HG03108 (cell line): ENCODE data around the gene ENC1.

Experiments
- ATAC-seq: cut with Tn5 transposase; IDR thresholded peaks from one replicate; pipeline ENCODE4 v1.9.1; 2021; ENCODE audit warnings: moderate library complexity; ENCODE audit not compliant: unreplicated experiment

ENC1 gene

DNA sequence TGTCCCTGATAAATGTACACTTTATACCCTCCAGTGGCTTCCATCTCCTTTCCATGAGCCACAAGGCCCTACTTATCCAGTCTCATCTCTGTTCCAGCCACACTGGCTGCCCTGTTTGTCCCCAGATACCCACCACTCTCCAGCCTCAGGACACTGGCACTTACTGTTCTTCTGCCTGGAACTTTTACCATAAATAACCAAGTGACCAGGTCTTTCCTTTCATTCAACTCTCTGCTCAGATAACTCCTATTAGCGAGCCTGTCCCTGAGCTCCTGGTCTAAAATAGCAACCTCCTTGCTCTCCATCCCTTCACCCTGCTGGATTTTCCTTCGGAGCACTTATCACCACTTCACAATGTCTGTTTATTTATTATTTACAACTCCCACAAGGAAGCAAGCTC lies 16.6 kb upstream of the ENC1 start:
- no peak for ATAC-seq

GRCh38 chr5:74655716-74656115 lies 15.2 kb upstream of the ENC1 start:
- no peak for ATAC-seq

DNA sequence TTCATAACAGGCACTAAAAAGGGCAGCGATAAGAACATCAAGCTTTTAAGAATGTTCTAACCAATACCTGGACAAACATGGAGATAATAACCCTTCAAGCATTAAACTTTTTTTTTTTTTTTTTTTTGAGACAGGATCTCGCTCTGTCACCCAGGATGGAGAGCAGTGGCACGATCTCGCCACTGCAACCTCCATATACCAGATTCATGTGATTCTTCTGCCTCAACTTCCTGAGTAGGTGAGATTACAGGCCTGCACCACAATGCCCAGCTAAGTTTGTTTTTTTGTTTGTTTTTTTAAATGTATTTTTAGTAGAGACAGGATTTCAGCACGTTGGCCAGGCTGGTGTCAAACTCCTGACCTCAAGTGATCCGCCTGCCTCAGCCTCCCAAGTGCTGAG lies 14.7 kb upstream of the ENC1 start:
- ATAC-seq = no peak

DNA sequence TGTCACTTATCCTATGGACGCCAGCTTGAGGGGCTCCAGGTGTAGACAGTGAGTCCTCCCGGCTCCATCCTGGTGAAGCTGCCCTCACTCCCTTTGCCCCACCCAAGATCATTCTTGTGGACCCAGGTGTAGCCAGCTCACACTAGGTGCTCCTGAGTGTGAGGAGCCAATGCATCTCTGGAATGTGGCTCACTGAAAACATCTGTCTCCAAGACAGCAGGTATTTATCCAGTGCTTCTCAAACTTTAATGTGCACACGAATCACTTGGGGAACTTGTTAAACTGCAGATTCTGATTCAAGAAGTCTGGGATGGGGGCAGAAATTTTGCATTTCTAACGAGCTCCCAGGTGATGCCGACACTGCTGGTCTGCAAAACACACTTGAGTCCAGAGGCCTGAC lies 13.5 kb upstream of the ENC1 start:
- no peak for ATAC-seq

DNA sequence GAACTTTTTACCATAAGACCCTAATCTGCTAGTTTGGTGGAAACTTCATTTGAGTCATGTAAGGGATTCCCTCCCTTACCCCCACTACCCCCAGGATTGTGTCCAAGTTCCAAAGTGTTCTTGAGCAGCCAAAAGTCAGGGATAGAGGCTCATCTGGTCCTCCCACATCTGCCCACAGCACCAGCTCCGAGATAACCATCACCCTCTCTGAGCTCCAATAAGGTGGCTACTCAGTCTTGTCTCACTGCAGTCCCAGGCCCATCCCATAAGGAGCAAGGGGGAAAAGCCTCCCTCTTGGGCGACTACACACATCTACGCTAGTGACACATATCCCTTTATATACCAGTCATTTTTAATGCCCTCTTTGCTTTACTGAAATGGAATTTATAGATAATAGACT lies 12.0 kb upstream of the ENC1 start:
- ATAC-seq = no peak

DNA sequence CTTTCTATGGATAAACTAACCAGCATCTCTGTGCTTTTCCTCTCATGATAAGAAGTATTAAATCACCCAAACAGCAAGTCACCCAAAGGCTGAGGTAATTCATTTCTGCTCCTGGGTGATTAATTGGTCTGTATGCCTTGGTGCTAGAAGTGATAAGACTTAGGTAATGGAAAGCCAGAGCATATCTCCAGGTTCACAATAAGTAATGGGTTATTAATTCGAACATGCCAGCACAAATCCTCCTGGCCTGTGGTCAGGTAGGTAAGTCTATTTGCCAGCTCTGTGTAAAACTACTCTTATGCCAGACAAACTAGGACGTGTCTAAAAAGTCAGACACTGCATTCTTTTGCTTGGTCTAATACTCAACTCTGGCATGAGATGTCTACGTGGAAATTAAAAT lies 11.2 kb upstream of the ENC1 start:
- ATAC-seq = no peak

DNA sequence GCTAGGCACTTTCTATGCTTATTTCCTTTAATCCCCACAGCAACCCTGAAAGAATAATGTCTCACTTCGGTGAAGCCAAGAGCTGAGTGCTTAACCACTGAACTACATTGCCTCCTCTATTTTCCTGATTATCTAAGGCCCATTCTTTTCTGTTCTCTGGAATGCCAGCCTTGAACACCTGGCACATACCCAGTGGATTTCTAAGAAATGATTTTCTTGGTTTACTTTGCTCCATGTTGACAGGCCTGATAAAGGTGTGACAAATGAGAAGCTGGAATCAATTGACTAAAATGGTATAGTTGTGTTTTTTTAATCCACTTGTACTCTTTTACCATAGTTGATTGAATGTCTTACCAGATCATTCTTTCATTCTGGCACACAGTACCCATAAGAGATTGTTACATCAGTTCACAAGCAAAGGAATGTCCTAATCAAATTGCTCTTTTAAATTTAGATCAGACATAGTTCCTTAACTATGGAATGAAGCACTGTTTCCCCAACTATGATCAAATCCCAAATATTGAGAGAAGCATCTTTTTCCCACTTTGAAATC lies 9.0 kb upstream of the ENC1 start:
- ATAC-seq = no peak

DNA sequence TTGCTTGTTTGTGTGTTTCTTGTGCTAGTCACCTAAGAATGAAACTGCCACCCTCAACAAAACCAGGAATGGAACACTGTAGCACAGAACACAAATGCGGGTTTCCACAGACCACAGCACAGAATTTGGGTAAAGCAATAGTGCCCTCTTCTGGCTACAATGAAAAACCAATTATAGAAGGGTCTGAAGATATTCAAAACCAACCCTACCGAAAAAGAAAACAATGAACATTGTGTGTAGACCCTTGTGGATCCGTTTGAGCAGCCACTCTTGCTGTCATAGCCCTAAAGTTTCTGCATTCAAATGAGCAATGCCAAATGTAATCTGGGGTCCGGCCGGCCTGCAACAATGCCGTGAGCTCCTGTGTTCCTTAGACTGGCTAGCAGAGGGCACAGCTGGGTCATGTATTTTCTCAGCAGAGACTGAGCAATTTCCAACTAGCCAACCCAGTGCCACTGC lies 8.3 kb upstream of the ENC1 start:
- ATAC-seq = no peak

DNA sequence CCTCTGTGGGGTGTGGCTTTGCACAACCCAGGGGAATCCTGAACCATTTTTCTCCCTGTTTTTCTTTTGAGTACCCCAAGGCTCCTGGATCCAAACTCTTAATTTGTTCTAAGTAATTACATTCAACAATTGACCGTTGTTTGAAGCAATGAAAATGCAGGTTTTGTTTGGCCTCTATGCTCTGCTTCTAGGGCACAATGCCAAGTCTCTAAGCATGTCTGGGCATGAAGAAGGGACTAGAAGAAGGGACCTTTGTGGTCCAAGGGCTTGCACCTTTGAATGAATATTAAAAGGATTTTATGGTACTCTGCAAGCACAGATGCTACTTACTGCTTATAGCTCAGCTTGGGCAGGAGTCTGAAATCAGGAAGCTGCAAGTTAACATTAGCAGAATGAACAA lies 6.6 kb upstream of the ENC1 start:
- ATAC-seq = no peak

GRCh38 chr5:74643111-74643562 lies 2.6 kb upstream of the ENC1 start:
- no peak for ATAC-seq

DNA sequence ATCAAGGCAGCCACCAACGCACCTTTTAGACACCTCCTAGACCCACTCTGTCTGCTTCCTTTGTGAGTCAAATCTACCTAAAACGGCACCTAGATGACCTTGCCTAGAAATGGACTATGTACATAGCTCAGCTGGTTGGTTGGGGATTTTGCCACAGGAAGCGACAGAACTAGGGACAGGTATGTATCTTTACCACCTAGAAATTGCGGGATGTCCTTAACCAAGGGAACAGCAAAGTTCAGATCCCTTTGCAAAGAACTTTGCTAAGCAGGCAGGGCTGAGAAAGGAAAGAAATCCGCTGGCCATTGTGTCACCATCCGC lies 2.0 kb upstream of the ENC1 start:
- ATAC-seq = no peak

DNA sequence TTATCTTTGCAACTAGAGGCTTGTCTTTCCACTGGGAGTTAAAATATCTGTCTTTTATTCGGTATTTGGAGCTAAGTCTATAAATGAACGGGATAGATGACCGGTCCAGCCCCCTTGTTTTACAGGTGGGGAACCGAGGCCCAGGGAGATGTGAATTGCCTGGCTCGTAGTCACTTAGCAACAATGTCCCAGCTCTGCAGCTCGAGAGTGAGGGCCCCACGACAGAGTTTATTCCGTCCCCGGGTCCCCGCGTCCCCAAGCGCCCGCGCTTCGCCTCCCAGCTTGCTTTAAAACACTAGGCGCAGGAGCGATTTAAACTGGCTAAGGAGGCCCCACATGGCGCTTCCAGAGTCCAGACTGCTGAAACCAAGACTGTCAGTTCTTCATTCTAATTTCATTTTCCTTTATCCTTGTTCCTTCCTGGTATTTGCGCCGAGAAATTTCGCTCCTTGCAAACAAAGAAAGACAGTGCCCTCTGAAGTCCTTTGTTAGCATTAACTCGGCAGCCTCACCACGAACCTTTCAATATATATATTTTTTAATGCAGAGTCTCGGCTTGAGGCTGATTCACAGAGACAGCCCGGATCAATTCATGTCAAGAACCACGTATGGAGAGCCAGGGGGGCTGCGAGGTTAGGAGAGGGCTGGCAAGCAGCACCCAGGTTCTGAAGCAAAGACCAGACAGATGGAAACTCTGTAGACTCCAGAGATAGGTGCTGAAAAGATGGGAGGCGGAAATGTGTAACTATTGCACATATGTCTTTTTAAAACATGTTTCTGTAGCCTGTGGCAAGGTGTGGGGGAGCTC lies 1.4 kb upstream of the ENC1 start:
- ATAC-seq = no peak

DNA sequence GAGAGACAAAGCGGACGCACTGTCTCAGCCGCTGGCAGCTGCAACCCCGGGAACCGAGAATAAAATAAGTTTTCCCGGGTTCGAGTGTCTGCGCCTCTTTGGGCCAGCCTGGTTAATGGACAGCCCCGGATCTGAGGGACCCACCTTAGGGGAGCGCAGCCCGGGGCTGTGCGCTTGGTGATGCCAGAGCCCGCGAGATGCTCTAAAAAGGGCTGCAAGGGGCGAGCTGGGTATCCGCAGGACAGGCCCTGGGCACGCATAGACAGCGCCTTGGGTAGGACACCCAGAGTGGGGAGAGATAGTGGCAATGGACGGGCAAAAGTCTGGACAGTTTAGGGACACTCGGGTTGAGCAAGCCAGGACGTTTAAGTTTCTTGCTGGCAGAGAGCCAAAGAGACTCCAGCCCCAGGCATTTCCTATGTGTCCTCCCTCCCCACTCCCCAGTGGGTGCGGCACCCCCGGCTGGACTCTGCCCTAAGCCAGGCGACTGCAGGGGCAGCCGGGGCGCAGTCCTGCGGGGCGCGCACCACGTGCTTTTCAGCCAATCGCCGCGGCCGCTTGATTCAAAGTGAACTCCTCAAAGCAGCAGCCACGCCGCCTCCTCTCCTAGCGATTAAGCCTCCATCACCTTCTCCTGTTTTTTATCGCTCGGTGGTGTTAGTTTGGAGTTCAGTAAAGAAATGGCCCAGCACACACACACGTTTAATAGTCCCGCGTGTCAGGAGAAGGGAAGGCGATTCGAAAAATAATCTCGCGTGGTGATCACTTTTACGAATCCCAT lies 616 bp upstream of the ENC1 start:
- ATAC-seq = peak; percentile 0

- peak; percentile 9 for ATAC-seq
Observed at GRCh38 chr5:74639807-74640449, 600 bp downstream of the ENC1 start.

- ATAC-seq = peak; percentile 36
Observed at GRCh38 chr5:74638970-74639806, 1.3 kb downstream of the ENC1 start.

- ATAC-seq = no peak
Observed at GRCh38 chr5:74638544-74638969, 2.0 kb downstream of the ENC1 start.

DNA sequence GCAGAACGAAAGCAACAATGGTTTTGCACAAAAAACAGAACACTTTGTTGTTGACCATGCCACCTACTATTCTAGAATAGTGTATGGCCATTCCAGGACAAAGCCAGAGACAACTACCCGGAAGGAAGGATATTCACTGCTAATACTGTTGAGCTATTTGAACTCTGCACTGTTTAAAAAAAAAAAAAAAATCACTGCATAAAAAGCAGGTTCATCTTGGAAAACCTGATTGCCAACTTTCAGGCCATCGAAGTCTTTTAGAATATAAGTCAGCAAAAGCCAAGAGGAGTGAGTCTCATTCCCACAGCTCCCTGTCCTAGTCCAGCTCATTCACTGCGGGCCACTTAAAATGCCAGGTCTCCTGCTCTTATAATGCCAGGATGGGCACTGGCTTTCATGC lies 4.0 kb downstream of the ENC1 start:
- no peak for ATAC-seq

DNA sequence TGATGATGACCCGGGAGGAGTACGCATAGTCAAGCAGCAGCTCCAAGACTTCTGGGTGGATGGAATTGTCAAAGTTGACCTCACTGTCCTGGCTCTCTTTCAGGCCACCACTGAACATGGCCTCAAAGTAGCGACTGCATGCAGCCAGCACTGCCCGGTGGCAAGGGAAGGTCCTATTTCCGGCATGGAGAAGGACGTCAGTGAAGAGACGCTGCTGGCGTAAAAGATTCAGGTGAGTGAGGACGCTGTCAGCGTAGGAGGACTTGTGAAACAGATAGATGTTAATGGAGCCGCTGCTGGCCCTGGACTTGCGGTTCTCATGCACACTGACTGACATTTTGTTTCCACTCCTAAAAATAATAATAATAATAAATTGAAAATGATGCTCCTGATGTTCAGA lies 4.4 kb downstream of the ENC1 start:
- ATAC-seq = no peak

GRCh38 chr5:74634611-74635286 lies 5.8 kb downstream of the ENC1 start:
- ATAC-seq = no peak

DNA sequence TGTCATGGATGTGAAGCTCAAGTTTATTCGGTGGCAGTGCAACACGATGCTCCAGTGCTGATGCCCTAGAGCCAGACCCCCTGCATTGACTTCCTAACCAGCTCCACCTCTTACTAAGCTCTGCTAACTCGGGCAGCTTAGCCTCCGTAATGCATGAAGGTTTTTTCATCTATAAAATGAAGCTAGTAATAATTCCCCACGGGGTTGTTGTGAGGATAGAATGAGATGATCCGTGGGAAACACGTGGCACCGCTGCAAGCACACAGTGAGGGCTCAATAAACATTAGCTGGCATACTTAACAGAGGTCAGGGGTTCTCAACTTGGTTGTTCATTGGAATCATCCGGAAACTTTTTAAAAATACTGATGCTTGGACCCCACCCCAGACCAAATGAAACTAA lies 6.8 kb downstream of the ENC1 start:
- no peak for ATAC-seq
